NT2/D1 (cell line): ENCODE measurements around the gene SLC6A20.

Experiments
- DNase-seq: peaks from one replicate; pipeline ENCODE4 v3.0.0-alpha.2; 2011; ENCODE audit warnings: low read depth, low spot score
- H3K27me3 ChIP-seq: 2 replicates; pipeline ENCODE4 v1.6.0; 2011; ENCODE audit warnings: mild to moderate bottlenecking; ENCODE audit not compliant: insufficient read length, insufficient read depth
- H3K36me3 ChIP-seq: 2 replicates; pipeline ENCODE4 v1.6.1; 2011; ENCODE audit warnings: mild to moderate bottlenecking, low read length, mixed read lengths; ENCODE audit not compliant: insufficient read depth, insufficient read length
- H3K4me1 ChIP-seq: 2 replicates; pipeline ENCODE4 v1.5.1; 2011; ENCODE audit not compliant: insufficient read depth, insufficient read length
- H3K4me3 ChIP-seq: 2 replicates; pipeline ENCODE4 v1.5.1; 2011; ENCODE audit warnings: low read depth; ENCODE audit not compliant: insufficient read length
- H3K9ac ChIP-seq: 2 replicates; pipeline ENCODE4 v1.6.0; 2011; ENCODE audit warnings: low read depth; ENCODE audit not compliant: insufficient read length
- H3K9me3 ChIP-seq: 2 replicates; pipeline ENCODE4 v1.5.1; 2011; ENCODE audit warnings: mild to moderate bottlenecking, low read length; ENCODE audit not compliant: insufficient read depth
- SUZ12 ChIP-seq: IDR thresholded peaks from 2 replicates; pipeline ENCODE4 v1.6.1; 2011; ENCODE audit not compliant: insufficient read length, insufficient read depth; ENCODE audit errors: extremely low read depth
- YY1 ChIP-seq: IDR thresholded peaks from 2 replicates; pipeline ENCODE4 v1.6.1; 2011; ENCODE audit not compliant: insufficient read length, insufficient read depth
- ZNF274 ChIP-seq: IDR thresholded peaks from 2 replicates; pipeline ENCODE4 v1.6.1; 2011; ENCODE audit warnings: mild to moderate bottlenecking, low read depth, low read length

The SLC6A20 gene

GRCh38 chr3:45793482-45794176, 2.7 kb downstream of the SLC6A20 start:
- DNase-seq, result no peak

GRCh38 chr3:45792516-45793172, 3.7 kb downstream of the SLC6A20 start:
- DNase-seq, result no peak
- H3K27me3 ChIP-seq, result peaks cover 40% of the 10 kb centered on the region

More at GRCh38 chr3:45793482-45794176, 2.7 kb downstream of the SLC6A20 start:
- Histone ChIP-seq H3K4me3 (no peak overlapping the region), H3K4me1 (peaks cover 2% of the 10 kb centered on the region), H3K27me3 (peaks cover 47% of the 10 kb centered on the region), H3K9me3 (peaks cover 8% of the 10 kb centered on the region; the same call in 1 of the 2 replicates), H3K9ac (no peak overlapping the region), H3K36me3 (no peaks in the 10 kb centered on the region)
- TF ChIP-seq ZNF274, result no peak
- no peak for TF ChIP-seq SUZ12
- TF ChIP-seq YY1, result no peak

GRCh38 chr3:45792036-45792435, 4.3 kb downstream of the SLC6A20 start:
- Histone ChIP-seq H3K4me1 (peaks cover 2% of the 10 kb centered on the region), H3K9me3 (peaks cover 9% of the 10 kb centered on the region; the same call in 1 of the 2 replicates), H3K27me3 (peaks cover 34% of the 10 kb centered on the region), H3K36me3 (no peaks in the 10 kb centered on the region), H3K4me3 (no peak overlapping the region), H3K9ac (no peak overlapping the region)
- DNase-seq, result no peak
- no peak for TF ChIP-seq SUZ12
- no peak for TF ChIP-seq YY1
- no peak for TF ChIP-seq ZNF274

More at GRCh38 chr3:45792516-45793172, 3.7 kb downstream of the SLC6A20 start:
- H3K9me3 ChIP-seq, result peaks cover 9% of the 10 kb centered on the region; the same call in 1 of the 2 replicates
- H3K9ac ChIP-seq, result no peak overlapping the region
- peaks cover 2% of the 10 kb centered on the region for H3K4me1 ChIP-seq
- H3K36me3 ChIP-seq, result no peaks in the 10 kb centered on the region
- H3K4me3 ChIP-seq, result no peak overlapping the region
- TF ChIP-seq ZNF274 (no peak), SUZ12 (no peak), YY1 (no peak)

GRCh38 chr3:45790596-45790995, 5.7 kb downstream of the SLC6A20 start:
- no peak overlapping the region for H3K4me3 ChIP-seq
- H3K36me3 ChIP-seq, result no peaks in the 10 kb centered on the region
- H3K4me1 ChIP-seq, result no peaks in the 10 kb centered on the region
- DNase-seq, result no peak
- no peak overlapping the region for H3K9ac ChIP-seq
- no peak for TF ChIP-seq YY1
- TF ChIP-seq ZNF274, result no peak
- TF ChIP-seq SUZ12, result no peak
- H3K27me3 ChIP-seq, result peaks cover 20% of the 10 kb centered on the region
- peaks cover 9% of the 10 kb centered on the region; the same call in 1 of the 2 replicates for H3K9me3 ChIP-seq

GRCh38 chr3:45789235-45789812, 7.0 kb downstream of the SLC6A20 start:
- no peak for DNase-seq
- Histone ChIP-seq H3K4me1 (no peaks in the 10 kb centered on the region), H3K36me3 (no peaks in the 10 kb centered on the region), H3K9me3 (peaks cover 14% of the 10 kb centered on the region; the same call in 1 of the 2 replicates), H3K9ac (no peak overlapping the region), H3K27me3 (peaks cover 7% of the 10 kb centered on the region), H3K4me3 (no peak overlapping the region)
- TF ChIP-seq ZNF274, result no peak
- no peak for TF ChIP-seq YY1
- TF ChIP-seq SUZ12, result no peak

GRCh38 chr3:45787551-45787950, 8.8 kb downstream of the SLC6A20 start:
- H3K9me3 ChIP-seq, result peaks cover 14% of the 10 kb centered on the region; the same call in 1 of the 2 replicates
- H3K27me3 ChIP-seq, result no peaks in the 10 kb centered on the region
- H3K4me1 ChIP-seq, result no peaks in the 10 kb centered on the region
- no peak for DNase-seq
- H3K4me3 ChIP-seq, result no peak overlapping the region
- no peaks in the 10 kb centered on the region for H3K36me3 ChIP-seq
- TF ChIP-seq SUZ12, result no peak
- TF ChIP-seq ZNF274, result no peak
- no peak overlapping the region for H3K9ac ChIP-seq
